ACC112 (cell line): ENCODE data around the gene NRG3.

Source experiments
- H2AFZ ChIP-seq: fragments of 200-600 bp; sonication (generic); one replicate; pipeline ENCODE4 v1.6.0; 2017; ENCODE audit warnings: antibody characterized with exemption, low read length; ENCODE audit not compliant: unreplicated experiment
- H3K27ac ChIP-seq: fragments of 200-600 bp; sonication (generic); 2 replicates; pipeline ENCODE4 v1.5.1; 2014; ENCODE audit warnings: low read depth, mild to moderate bottlenecking, antibody characterized with exemption, low read length, moderate library complexity
- H3K27me3 ChIP-seq: fragments of 200-600 bp; sonication (generic); 2 replicates; pipeline ENCODE4 v1.6.1; 2014; ENCODE audit warnings: mild to moderate bottlenecking, antibody characterized with exemption, low read length, moderate library complexity, mixed read lengths; ENCODE audit not compliant: insufficient read depth
- H3K36me3 ChIP-seq: fragments of 200-600 bp; sonication (generic); 2 replicates; pipeline ENCODE4 v1.6.1; 2016; ENCODE audit warnings: mild to moderate bottlenecking, antibody characterized with exemption, low read length, moderate library complexity, mixed read lengths; ENCODE audit not compliant: insufficient read depth
- H3K4me1 ChIP-seq: fragments of 200-600 bp; sonication (generic); one replicate; pipeline ENCODE4 v1.6.1; 2016; ENCODE audit warnings: low read length, mixed read lengths; ENCODE audit not compliant: insufficient read depth, unreplicated experiment, control insufficient read depth
- H3K4me3 ChIP-seq: fragments of 200-600 bp; sonication (generic); 2 replicates; pipeline ENCODE4 v1.5.1; 2014; ENCODE audit warnings: mild to moderate bottlenecking, low read depth, low read length
- H3K79me2 ChIP-seq: fragments of 200-600 bp; sonication (generic); one replicate; pipeline ENCODE4 v1.6.0; 2016; ENCODE audit warnings: low read length; ENCODE audit not compliant: control insufficient read depth, unreplicated experiment, insufficient read depth

The NRG3 gene

GRCh38 chr10:82914655-82915136 is 1039.7 kb downstream of the NRG3 start:
- H3K36me3 ChIP-seq: no peaks in the 10 kb centered on the region
- no peaks in the 10 kb centered on the region for H3K4me1 ChIP-seq
- H3K27ac ChIP-seq: no peak overlapping the region
- no peak overlapping the region for H3K4me3 ChIP-seq
- H2AFZ ChIP-seq: no peak overlapping the region
- H3K27me3 ChIP-seq: no peaks in the 10 kb centered on the region
- no peaks in the 10 kb centered on the region for H3K79me2 ChIP-seq

- Histone ChIP-seq H3K4me3 (no peak overlapping the region), H3K27ac (no peak overlapping the region), H3K27me3 (no peaks in the 10 kb centered on the region), H3K36me3 (no peaks in the 10 kb centered on the region), H3K4me1 (no peaks in the 10 kb centered on the region), H3K79me2 (no peaks in the 10 kb centered on the region), H2AFZ (no peak overlapping the region)
Observed at GRCh38 chr10:82916941-82917340, 1041.9 kb downstream of the NRG3 start.

- Histone ChIP-seq H3K4me1 (no peaks in the 10 kb centered on the region), H3K36me3 (no peaks in the 10 kb centered on the region), H2AFZ (no peak overlapping the region), H3K27ac (no peak overlapping the region), H3K79me2 (no peaks in the 10 kb centered on the region), H3K4me3 (no peak overlapping the region), H3K27me3 (no peaks in the 10 kb centered on the region)
Observed at GRCh38 chr10:82918022-82918421, 1043.0 kb downstream of the NRG3 start.

GRCh38 chr10:82922046-82922445 is 1047.1 kb downstream of the NRG3 start:
- Histone ChIP-seq H3K36me3 (no peaks in the 10 kb centered on the region), H3K4me3 (no peak overlapping the region), H3K27ac (no peak overlapping the region), H3K4me1 (no peaks in the 10 kb centered on the region), H2AFZ (no peak overlapping the region), H3K27me3 (no peaks in the 10 kb centered on the region), H3K79me2 (no peaks in the 10 kb centered on the region)

- Histone ChIP-seq H3K27ac (no peak overlapping the region), H3K79me2 (no peaks in the 10 kb centered on the region), H3K27me3 (no peaks in the 10 kb centered on the region), H2AFZ (no peak overlapping the region), H3K4me1 (no peaks in the 10 kb centered on the region), H3K36me3 (no peaks in the 10 kb centered on the region), H3K4me3 (no peak overlapping the region)
Observed at GRCh38 chr10:82922755-82923154, 1047.8 kb downstream of the NRG3 start.

- Histone ChIP-seq H3K4me1 (no peaks in the 10 kb centered on the region), H3K27ac (no peak overlapping the region), H3K27me3 (no peaks in the 10 kb centered on the region), H2AFZ (no peak overlapping the region), H3K4me3 (no peak overlapping the region), H3K36me3 (no peaks in the 10 kb centered on the region), H3K79me2 (no peaks in the 10 kb centered on the region)
Observed at GRCh38 chr10:82924711-82925110, 1049.7 kb downstream of the NRG3 start.

GRCh38 chr10:82925547-82925946 is 1050.6 kb downstream of the NRG3 start:
- Histone ChIP-seq H3K4me3 (no peak overlapping the region), H3K27ac (no peak overlapping the region), H3K79me2 (no peaks in the 10 kb centered on the region), H2AFZ (no peak overlapping the region), H3K36me3 (no peaks in the 10 kb centered on the region), H3K27me3 (no peaks in the 10 kb centered on the region), H3K4me1 (no peaks in the 10 kb centered on the region)

GRCh38 chr10:82932451-82932850 is 1057.5 kb downstream of the NRG3 start:
- Histone ChIP-seq H3K4me1 (no peaks in the 10 kb centered on the region), H3K36me3 (no peaks in the 10 kb centered on the region), H2AFZ (no peak overlapping the region), H3K27ac (no peak overlapping the region), H3K79me2 (no peaks in the 10 kb centered on the region), H3K27me3 (no peaks in the 10 kb centered on the region), H3K4me3 (no peak overlapping the region)

GRCh38 chr10:82934429-82934828 is 1059.4 kb downstream of the NRG3 start:
- Histone ChIP-seq H3K27me3 (no peaks in the 10 kb centered on the region), H3K79me2 (no peaks in the 10 kb centered on the region), H2AFZ (no peak overlapping the region), H3K27ac (no peak overlapping the region), H3K4me3 (no peak overlapping the region), H3K36me3 (no peaks in the 10 kb centered on the region), H3K4me1 (no peaks in the 10 kb centered on the region)

GRCh38 chr10:82934947-82935346 is 1060.0 kb downstream of the NRG3 start:
- H3K4me1 ChIP-seq: no peaks in the 10 kb centered on the region

GRCh38 chr10:82938331-82938730 is 1063.3 kb downstream of the NRG3 start:
- Histone ChIP-seq H3K79me2 (no peaks in the 10 kb centered on the region), H3K27ac (no peak overlapping the region), H3K27me3 (no peaks in the 10 kb centered on the region), H3K36me3 (no peaks in the 10 kb centered on the region), H2AFZ (no peak overlapping the region), H3K4me3 (no peak overlapping the region), H3K4me1 (no peaks in the 10 kb centered on the region)

More at GRCh38 chr10:82934947-82935346, 1060.0 kb downstream of the NRG3 start:
- no peak overlapping the region for H2AFZ ChIP-seq
- H3K27me3 ChIP-seq: no peaks in the 10 kb centered on the region
- H3K4me3 ChIP-seq: no peak overlapping the region
- no peaks in the 10 kb centered on the region for H3K79me2 ChIP-seq
- no peaks in the 10 kb centered on the region for H3K36me3 ChIP-seq
- H3K27ac ChIP-seq: no peak overlapping the region
